Measurements from ENCODE around the gene KCNQ4. TPM values are rescaled to one million over a fixed set of nuclear protein-coding genes. Genes with fewer than 3 reads are reported as not detected.

The KCNQ4 gene
- polyA plus RNA-seq, 2 of the 4 experiments (the other 2 are of a cell fraction), result 0.08 to 0.17 TPM

DNA sequence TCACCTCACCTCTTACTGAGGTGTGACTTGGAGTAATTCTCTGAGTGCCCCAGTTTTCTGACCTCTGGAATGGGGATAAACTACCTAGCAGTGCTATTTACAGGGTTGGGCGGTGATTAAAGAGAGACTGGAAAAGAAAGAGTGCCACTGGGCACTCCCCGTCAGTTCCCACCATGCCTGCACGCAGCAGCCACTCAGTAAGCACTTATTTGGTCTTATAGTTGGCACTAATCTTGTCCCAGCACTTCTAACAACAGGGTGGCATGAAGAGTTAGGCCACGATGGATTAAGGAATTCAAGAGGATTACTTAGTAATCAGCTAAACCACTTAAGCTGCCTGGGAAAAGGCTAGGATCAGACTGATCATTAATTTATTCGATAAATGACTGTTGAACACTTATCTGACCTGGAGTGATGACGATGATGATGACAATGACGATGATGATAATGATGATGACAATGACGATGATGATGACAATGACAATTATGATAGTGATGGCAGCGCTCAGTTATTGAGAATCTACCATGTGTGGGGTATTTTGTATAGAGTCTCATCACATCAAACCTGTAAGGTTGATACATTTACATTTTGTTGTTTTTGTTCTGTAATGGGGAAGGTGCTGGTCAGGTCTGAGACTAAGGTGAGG, 73.2 kb downstream of the KCNQ4 start:
- Histone ChIP-seq H3K4me2 (no peak overlapping the region), H3K4me1 (peaks cover 10% of the 10 kb centered on the region), H3K27ac (no peak overlapping the region), H3K4me3 (no peak overlapping the region), H3K9me3 (no peaks in the 10 kb centered on the region)
- no peak for DNase-seq (ENCODE audit: low read depth in 1 of 2, low spot score in 1 of 2)
- ATAC-seq, result no peak
- no peak for TF ChIP-seq RNF2 (IDR thresholded peaks at IDR 0.05; ENCODE audit: borderline replicate concordance, low read depth)
- no peak for TF ChIP-seq ZFP36 (IDR thresholded peaks at IDR 0.05; ENCODE audit: borderline replicate concordance, partially characterized antibody)
- no peak for TF ChIP-seq PHF8 (IDR thresholded peaks at IDR 0.05; ENCODE audit: borderline replicate concordance, low read depth)
- TF ChIP-seq ZSCAN20 (CRISPR knock-in tag; IDR thresholded peaks at IDR 0.05), result no peak
- no peak for TF ChIP-seq RAD21 (conservative IDR thresholded peaks at IDR 0.05 in 1 of 2, IDR thresholded peaks at IDR 0.05 in 1 of 2)
- TF ChIP-seq HOXB5 (CRISPR knock-in tag; IDR thresholded peaks at IDR 0.05), result no peak
- no peak for TF ChIP-seq EHMT2 (IDR thresholded peaks at IDR 0.05; ENCODE audit: low read depth)
- no peak for TF ChIP-seq EHF (CRISPR knock-in tag; IDR thresholded peaks at IDR 0.05)
- no peak for TF ChIP-seq CHD4 (IDR thresholded peaks at IDR 0.05; ENCODE audit: borderline replicate concordance)
- CTCF ChIA-PET, result interaction anchor here (0.5 to 22.4 kb wide), 3 partner anchors 89 to 150 kb away, joined by 3 to 602 read pairs (median 352); no protein-coding TSS in a partner anchor
- POLR2A ChIA-PET, result no interaction called here
- FAIRE-seq, result no peak
- WGBS (ENCODE audit: missing lambda C conversion rate), result 85% methylated on average over 9 of the region's 9 CpGs

DNA sequence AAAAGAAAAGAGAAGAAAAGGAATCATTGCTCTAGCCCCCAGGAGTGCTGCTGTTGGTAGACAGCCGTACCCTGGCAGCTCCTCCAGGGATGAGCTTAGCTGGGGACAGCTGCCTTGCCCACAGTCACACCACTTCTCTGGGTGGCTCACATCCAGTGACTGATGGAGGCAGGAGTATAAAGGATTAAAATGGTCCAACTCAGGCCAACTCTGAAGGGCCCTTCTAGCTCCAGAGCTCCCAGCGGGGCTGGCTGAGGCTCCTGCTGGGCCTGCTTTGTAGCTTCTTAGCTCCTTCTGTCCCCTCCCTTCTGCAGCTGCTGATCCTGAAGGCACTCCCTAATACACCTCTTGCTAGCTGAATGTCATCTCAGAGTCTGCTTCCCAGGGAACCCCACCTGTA, 74.2 kb downstream of the KCNQ4 start:
- no peak overlapping the region for H3K4me3 ChIP-seq
- FAIRE-seq (no peak), ATAC-seq (no peak), DNase-seq (ENCODE audit: low read depth in 1 of 2, low spot score in 1 of 2) (no peak)
- WGBS (ENCODE audit: missing lambda C conversion rate), result 94% methylated on average over 2 of the region's 2 CpGs
- CTCF ChIA-PET, result interaction anchor here (1.0 to 22.4 kb wide), 3 partner anchors 8 to 146 kb away, joined by 3 to 602 read pairs (median 75); no protein-coding TSS in a partner anchor
- no peaks in the 10 kb centered on the region for H3K9me3 ChIP-seq
- no peak for TF ChIP-seq EHMT2 (IDR thresholded peaks at IDR 0.05; ENCODE audit: low read depth)
- TF ChIP-seq HDAC2 (IDR thresholded peaks at IDR 0.05), result no peak
- no peak for TF ChIP-seq NPAS2 (CRISPR knock-in tag; IDR thresholded peaks at IDR 0.05; ENCODE audit: borderline replicate concordance)
- TF ChIP-seq, protein P1, sequence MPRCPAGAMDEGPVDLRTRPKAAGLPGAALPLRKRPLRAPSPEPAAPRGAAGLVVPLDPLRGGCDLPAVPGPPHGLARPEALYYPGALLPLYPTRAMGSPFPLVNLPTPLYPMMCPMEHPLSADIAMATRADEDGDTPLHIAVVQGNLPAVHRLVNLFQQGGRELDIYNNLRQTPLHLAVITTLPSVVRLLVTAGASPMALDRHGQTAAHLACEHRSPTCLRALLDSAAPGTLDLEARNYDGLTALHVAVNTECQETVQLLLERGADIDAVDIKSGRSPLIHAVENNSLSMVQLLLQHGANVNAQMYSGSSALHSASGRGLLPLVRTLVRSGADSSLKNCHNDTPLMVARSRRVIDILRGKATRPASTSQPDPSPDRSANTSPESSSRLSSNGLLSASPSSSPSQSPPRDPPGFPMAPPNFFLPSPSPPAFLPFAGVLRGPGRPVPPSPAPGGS (IDR thresholded peaks at IDR 0.05), result no peak
- no peak for TF ChIP-seq HOXB5 (CRISPR knock-in tag; IDR thresholded peaks at IDR 0.05)
- TF ChIP-seq, protein P2, sequence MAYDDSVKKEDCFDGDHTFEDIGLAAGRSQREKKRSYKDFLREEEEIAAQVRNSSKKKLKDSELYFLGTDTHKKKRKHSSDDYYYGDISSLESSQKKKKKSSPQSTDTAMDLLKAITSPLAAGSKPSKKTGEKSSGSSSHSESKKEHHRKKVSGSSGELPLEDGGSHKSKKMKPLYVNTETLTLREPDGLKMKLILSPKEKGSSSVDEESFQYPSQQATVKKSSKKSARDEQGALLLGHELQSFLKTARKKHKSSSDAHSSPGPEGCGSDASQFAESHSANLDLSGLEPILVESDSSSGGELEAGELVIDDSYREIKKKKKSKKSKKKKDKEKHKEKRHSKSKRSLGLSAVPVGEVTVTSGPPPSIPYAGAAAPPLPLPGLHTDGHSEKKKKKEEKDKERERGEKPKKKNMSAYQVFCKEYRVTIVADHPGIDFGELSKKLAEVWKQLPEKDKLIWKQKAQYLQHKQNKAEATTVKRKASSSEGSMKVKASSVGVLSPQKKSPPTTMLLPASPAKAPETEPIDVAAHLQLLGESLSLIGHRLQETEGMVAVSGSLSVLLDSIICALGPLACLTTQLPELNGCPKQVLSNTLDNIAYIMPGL (CRISPR knock-in tag; IDR thresholded peaks at IDR 0.05; ENCODE audit: borderline replicate concordance), result no peak
- TF ChIP-seq FOSB (CRISPR knock-in tag; IDR thresholded peaks at IDR 0.05), result no peak
- TF ChIP-seq RARB (CRISPR knock-in tag; IDR thresholded peaks at IDR 0.05), result no peak
- TF ChIP-seq POLR2AphosphoS2 (conservative IDR thresholded peaks at IDR 0.05; ENCODE audit: low read length), result no peak
- TF ChIP-seq, protein P3, sequence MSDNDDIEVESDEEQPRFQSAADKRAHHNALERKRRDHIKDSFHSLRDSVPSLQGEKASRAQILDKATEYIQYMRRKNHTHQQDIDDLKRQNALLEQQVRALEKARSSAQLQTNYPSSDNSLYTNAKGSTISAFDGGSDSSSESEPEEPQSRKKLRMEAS (IDR thresholded peaks at IDR 0.05), result no peak
- no peak for TF ChIP-seq CHD4 (IDR thresholded peaks at IDR 0.05; ENCODE audit: borderline replicate concordance)
- TF ChIP-seq MYC (IDR thresholded peaks at IDR 0.05; ENCODE audit: borderline replicate concordance, low read length), result no peak
- TF ChIP-seq EHF (CRISPR knock-in tag; IDR thresholded peaks at IDR 0.05), result no peak
- TF ChIP-seq, protein P4, sequence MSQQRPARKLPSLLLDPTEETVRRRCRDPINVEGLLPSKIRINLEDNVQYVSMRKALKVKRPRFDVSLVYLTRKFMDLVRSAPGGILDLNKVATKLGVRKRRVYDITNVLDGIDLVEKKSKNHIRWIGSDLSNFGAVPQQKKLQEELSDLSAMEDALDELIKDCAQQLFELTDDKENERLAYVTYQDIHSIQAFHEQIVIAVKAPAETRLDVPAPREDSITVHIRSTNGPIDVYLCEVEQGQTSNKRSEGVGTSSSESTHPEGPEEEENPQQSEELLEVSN (IDR thresholded peaks at IDR 0.05; ENCODE audit: borderline replicate concordance, low read depth), result no peak
- no peak for TF ChIP-seq CEBPB (IDR thresholded peaks at IDR 0.05)
- TF ChIP-seq, protein P5, sequence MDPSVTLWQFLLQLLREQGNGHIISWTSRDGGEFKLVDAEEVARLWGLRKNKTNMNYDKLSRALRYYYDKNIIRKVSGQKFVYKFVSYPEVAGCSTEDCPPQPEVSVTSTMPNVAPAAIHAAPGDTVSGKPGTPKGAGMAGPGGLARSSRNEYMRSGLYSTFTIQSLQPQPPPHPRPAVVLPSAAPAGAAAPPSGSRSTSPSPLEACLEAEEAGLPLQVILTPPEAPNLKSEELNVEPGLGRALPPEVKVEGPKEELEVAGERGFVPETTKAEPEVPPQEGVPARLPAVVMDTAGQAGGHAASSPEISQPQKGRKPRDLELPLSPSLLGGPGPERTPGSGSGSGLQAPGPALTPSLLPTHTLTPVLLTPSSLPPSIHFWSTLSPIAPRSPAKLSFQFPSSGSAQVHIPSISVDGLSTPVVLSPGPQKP (IDR thresholded peaks at IDR 0.05; ENCODE audit: low read depth, low read length), result no peak
- TF ChIP-seq, protein P6, sequence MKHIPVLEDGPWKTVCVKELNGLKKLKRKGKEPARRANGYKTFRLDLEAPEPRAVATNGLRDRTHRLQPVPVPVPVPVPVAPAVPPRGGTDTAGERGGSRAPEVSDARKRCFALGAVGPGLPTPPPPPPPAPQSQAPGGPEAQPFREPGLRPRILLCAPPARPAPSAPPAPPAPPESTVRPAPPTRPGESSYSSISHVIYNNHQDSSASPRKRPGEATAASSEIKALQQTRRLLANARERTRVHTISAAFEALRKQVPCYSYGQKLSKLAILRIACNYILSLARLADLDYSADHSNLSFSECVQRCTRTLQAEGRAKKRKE (CRISPR knock-in tag; IDR thresholded peaks at IDR 0.05; ENCODE audit: low read depth), result no peak
- TF ChIP-seq ZSCAN20 (CRISPR knock-in tag; IDR thresholded peaks at IDR 0.05), result no peak
- H3K4me1 ChIP-seq, result peaks cover 12% of the 10 kb centered on the region
- no peak overlapping the region for H3K4me2 ChIP-seq
- POLR2A ChIA-PET, result interaction anchor here (1.1 kb wide), 1 partner anchor 122 kb away, joined by 4 read pairs; the partner anchor contains the start of gene CTPS1
- H3K27ac ChIP-seq, result 0 out of 6 replicates have a peak overlapping the region, but pooled peaks of 1 of the 2 experiments have one; percentile 32
